Ovary (tissue), 9 donors: ENCODE measurements around the gene CIAO3. TPM values are rescaled to one million over a fixed set of nuclear protein-coding genes. Genes with fewer than 3 reads are reported as not detected.

Source experiments
- DNase-seq, 5 donors: peaks; one replicate each; pipeline ENCODE4 v3.0.0-alpha.2; 2019 to 2020
- H3K27ac ChIP-seq, 2 donors: fragments of 200-600 bp; one replicate each; pipeline versions ENCODE4 v1.5.1 to v1.8.0; 2019 to 2022
- H3K27me3 ChIP-seq: fragments of 200-600 bp; one replicate; pipeline ENCODE4 v1.8.0; 2022
- H3K36me3 ChIP-seq: fragments of 200-600 bp; sonication (generic); one replicate; pipeline ENCODE4 v1.5.1; 2019
- H3K4me1 ChIP-seq: one replicate; pipeline ENCODE4 v1.8.1; 2013; ENCODE audit warnings: mild to moderate bottlenecking, moderate library complexity; ENCODE audit not compliant: insufficient read depth
- H3K4me3 ChIP-seq: fragments of 200-600 bp; sonication (generic); one replicate; pipeline ENCODE4 v1.5.1; 2017
- H3K9me3 ChIP-seq, 2 donors: fragments of 200-600 bp in 1 of 2; sonication (generic) in 1 of 2; one replicate each; pipeline versions ENCODE4 v1.5.1 to v1.8.1; 2013 to 2019; ENCODE audit warnings: mild to moderate bottlenecking in 1 of 2, moderate library complexity in 1 of 2
- CTCF ChIP-seq, 3 donors: fragments of 450-650 bp in 2 of 3; fragments of 200-600 bp in 1 of 3; IDR thresholded peaks; one replicate each; pipeline versions ENCODE4 v1.5.1 to v1.8.0; 2016 to 2022; ENCODE audit warnings: antibody characterized with exemption in 3 of 3, mild to moderate bottlenecking in 1 of 3
- EP300 ChIP-seq: sonication (generic); formaldehyde crosslinking; IDR thresholded peaks from one replicate; pipeline ENCODE4 v1.6.1; 2017; ENCODE audit warnings: antibody characterized with exemption
- POLR2A ChIP-seq: fragments of 450-650 bp; IDR thresholded peaks from one replicate; pipeline ENCODE4 v1.6.1; 2017; ENCODE audit warnings: antibody characterized with exemption, mild to moderate bottlenecking, moderate library complexity
- WGBS, 3 donors: extraction: QIAGEN DNeasy Blood & Tissue Kit in 1 of 3; methylation state at CpG; one replicate each; pipeline versions ENCODE4 v1.1.5 to v1.1.7; 2013 to 2017; 5-methylcytosine and 5-hydroxymethylcytosine counted together
- intact Hi-C, 4 donors: fragments of 100-400 bp; cut with DNase I; formaldehyde crosslinking; loops; one replicate each; pipeline versions ENCODE4 v1.11.0 to v1.15.1; 2022 to 2023
- polyA plus RNA-seq, 2 donors: library from polyadenylated mRNA; stranded (reverse); fragments of 200-250 nt in 1 of 2; fragments of 350-450 nt in 1 of 2; fragmentation: Illumina TruSeq in 1 of 2; extraction: RNeasy Lipid Tissue Mini Kit (QIAGEN cat#74804) in 1 of 2; gene quantifications; one replicate each; pipeline ENCODE4 v1.2.3, GENCODE V29; 2013 to 2014
- total RNA-seq, 7 donors: library from RNA; depleted of rRNA in 2 of 7; stranded (reverse); fragments of >200 nt in 2 of 7; fragmentation: NEBNext Ultra II Directional in 3 of 7; extraction: Animal tissue kit (Norgen Biotek cat#: 25700) in 3 of 7; gene quantifications; one replicate each; pipeline versions ENCODE4 v1.1.0 to v1.2.4, GENCODE V29; 2016 to 2023
- donor health status: DM: no; HTN: no; CAD: no; lungs with moderate emphysema.
- donor health status: DM: no; HTN: no; CAD: no.
- donor health status: Bipolar disorder and iron deficiency.
- donor health status: DM: yes; HTN: yes; CAD: no.
- donor health status: DM: no; HTN: no; CAD: no.
- donor health status: DM: yes; HTN: yes; CAD: no.

The CIAO3 gene
- total and polyA plus RNA-seq, 9 donors = 8.5 to 32.5 (median 21.0) TPM

- peaks cover 27% of the 10 kb centered on the region for H3K4me1 ChIP-seq
- H3K36me3 ChIP-seq = no peaks in the 10 kb centered on the region
- H3K9me3 ChIP-seq = no peaks in the 10 kb centered on the region
- no peak overlapping the region for H3K27ac ChIP-seq
- DNase-seq = peak; percentile 50 to 75 (median 68)
- intact Hi-C loops = no loop called here
- 65 to 76% (median 66%) methylated on average over 28 of the region's 28 CpGs for WGBS, 3 donors
- H3K27me3 ChIP-seq = no peaks in the 10 kb centered on the region
- no peak overlapping the region for H3K4me3 ChIP-seq
- no peak for TF ChIP-seq CTCF (IDR thresholded peaks at IDR 0.05)
- TF ChIP-seq EP300 = no peak
- TF ChIP-seq POLR2A = no peak
These were observed 58.9 kb downstream of the CIAO3 start for GRCh38 chr16:681746-682427.

DNA sequence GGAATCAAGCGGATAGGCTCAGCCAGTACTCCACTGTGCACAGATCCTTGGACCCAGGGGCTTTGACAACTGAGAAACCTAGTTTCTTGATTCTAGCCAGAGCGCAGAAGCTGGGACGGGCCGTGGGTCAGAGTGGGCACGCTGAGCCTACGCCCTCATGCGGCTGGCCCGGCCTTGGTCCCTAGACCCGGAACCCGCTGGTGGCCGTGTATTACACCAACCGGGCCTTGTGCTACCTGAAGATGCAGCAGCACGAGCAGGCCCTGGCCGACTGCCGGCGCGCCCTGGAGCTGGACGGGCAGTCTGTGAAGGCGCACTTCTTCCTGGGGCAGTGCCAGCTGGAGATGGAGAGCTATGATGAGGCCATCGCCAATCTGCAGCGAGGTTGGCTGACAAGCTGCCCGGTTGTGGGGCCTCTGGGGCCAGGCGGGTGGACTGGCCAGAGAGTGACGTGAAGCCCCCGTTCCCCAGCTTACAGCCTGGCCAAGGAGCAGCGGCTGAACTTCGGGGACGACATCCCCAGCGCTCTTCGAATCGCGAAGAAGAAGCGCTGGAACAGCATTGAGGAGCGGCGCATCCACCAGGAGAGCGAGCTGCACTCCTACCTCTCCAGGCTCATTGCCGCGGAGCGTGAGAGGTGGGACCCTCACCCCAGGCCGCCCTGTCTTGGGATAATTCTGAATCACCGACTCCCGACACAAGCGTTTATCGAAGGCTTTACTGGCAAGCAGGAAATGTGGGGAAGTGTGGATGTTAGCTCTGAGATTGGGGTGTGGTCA, 59.6 kb downstream of the CIAO3 start:
- Histone ChIP-seq H3K27ac (peak overlapping the region in 1 of 2 donors; percentile 97), H3K4me1 (peaks cover 27% of the 10 kb centered on the region), H3K27me3 (no peaks in the 10 kb centered on the region), H3K4me3 (peak overlapping the region; percentile 57), H3K9me3 (no peaks in the 10 kb centered on the region), H3K36me3 (no peaks in the 10 kb centered on the region)
- intact Hi-C loops = no loop called here
- 40 to 47% (median 41%) methylated on average over 42 to 44 of the region's 44 CpGs for WGBS, 3 donors
- TF ChIP-seq EP300 = no peak
- TF ChIP-seq POLR2A = no peak
- no peak for TF ChIP-seq CTCF (IDR thresholded peaks at IDR 0.05)
- DNase-seq = peak; percentile 58 to 76 (median 70)

DNA sequence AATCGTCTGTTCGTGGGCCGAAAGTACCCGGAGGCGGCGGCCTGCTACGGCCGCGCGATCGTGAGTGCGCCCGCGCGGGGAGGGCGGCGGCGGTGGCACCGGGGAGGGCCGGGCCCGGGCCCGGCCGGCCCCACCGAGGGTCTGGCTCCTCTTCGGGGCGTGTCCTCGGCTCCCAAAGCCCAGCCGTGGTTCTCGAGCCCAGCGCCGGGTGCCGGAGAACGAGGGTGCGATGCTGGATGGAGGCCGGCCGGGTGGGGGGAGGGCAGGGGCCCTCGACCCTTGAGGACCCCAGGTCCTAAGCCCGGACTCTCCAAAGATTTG, 60.2 kb downstream of the CIAO3 start:
- H3K4me1 ChIP-seq = peaks cover 27% of the 10 kb centered on the region

More for the DNA sequence above, 60.2 kb downstream of the CIAO3 start:
- H3K27me3 ChIP-seq = no peaks in the 10 kb centered on the region
- H3K4me3 ChIP-seq = peak overlapping the region; percentile 57
- DNase-seq = peak in 1 of 5 donors; percentile 22
- 0 to 3% (median 0%) methylated on average over 16 to 38 of the region's 38 CpGs for WGBS, 3 donors
- no peaks in the 10 kb centered on the region for H3K36me3 ChIP-seq
- H3K9me3 ChIP-seq = no peaks in the 10 kb centered on the region
- intact Hi-C loops = no loop called here
- TF ChIP-seq EP300 (no peak), CTCF (IDR thresholded peaks at IDR 0.05) (no peak), POLR2A (no peak)
- H3K27ac ChIP-seq = peak overlapping the region; percentile 92 to 97
